H9 (cell line): ENCODE results near the gene PCCA. TPM values are rescaled to one million over a fixed set of nuclear protein-coding genes. Genes with fewer than 3 reads are reported as not detected.

ENCODE experiments used
- DNase-seq: peaks from one replicate; pipeline ENCODE4 v3.0.0-alpha.2; 2017
- H2AFZ ChIP-seq: one replicate; pipeline ENCODE4 v1.6.1; 2013; ENCODE audit warnings: mild to moderate bottlenecking, low read length, control low read depth, moderate library complexity
- H2AK5ac ChIP-seq: 2 replicates; pipeline ENCODE4 v1.6.1; 2013; ENCODE audit warnings: low read length, control low read depth, mixed read lengths; ENCODE audit not compliant: insufficient read length
- H2BK120ac ChIP-seq: one replicate; pipeline ENCODE4 v1.6.1; 2013; ENCODE audit warnings: low read depth, mild to moderate bottlenecking, low read length, control low read depth, inconsistent platforms; ENCODE audit not compliant: poor library complexity, severe bottlenecking
- H2BK12ac ChIP-seq: 2 replicates; pipeline ENCODE4 v1.6.1; 2013; ENCODE audit warnings: low read length, control low read depth, mixed read lengths, low read depth; ENCODE audit not compliant: insufficient read length
- H2BK15ac ChIP-seq: 2 replicates; pipeline ENCODE4 v1.6.1; 2013; ENCODE audit warnings: low read depth, low read length, control low read depth
- H2BK20ac ChIP-seq: one replicate; pipeline ENCODE4 v1.6.1; 2013; ENCODE audit warnings: low read depth, mild to moderate bottlenecking, low read length, control low read depth, inconsistent platforms; ENCODE audit not compliant: poor library complexity, severe bottlenecking
- H2BK5ac ChIP-seq: 2 replicates; pipeline ENCODE4 v1.6.1; 2013; ENCODE audit warnings: low read length, control low read depth, mixed read lengths; ENCODE audit not compliant: insufficient read length
- H3K14ac ChIP-seq: 2 replicates; pipeline ENCODE4 v1.6.1; 2013; ENCODE audit warnings: low read length, control low read depth; ENCODE audit not compliant: insufficient read depth
- H3K18ac ChIP-seq: 2 replicates; pipeline ENCODE4 v1.6.1; 2013; ENCODE audit warnings: low read depth, mild to moderate bottlenecking, mixed read lengths, low read length, control low read depth; ENCODE audit not compliant: insufficient read length
- H3K23ac ChIP-seq: 2 replicates; pipeline ENCODE4 v1.6.1; 2013; ENCODE audit warnings: low read length, control low read depth, mixed read lengths, low read depth; ENCODE audit not compliant: insufficient read length
- H3K23me2 ChIP-seq: 2 replicates; pipeline ENCODE4 v1.6.1; 2013; ENCODE audit warnings: low read depth, mild to moderate bottlenecking, mixed read lengths, low read length, control low read depth; ENCODE audit not compliant: insufficient read length, poor library complexity, severe bottlenecking
- H3K27ac ChIP-seq: 2 replicates; pipeline ENCODE4 v1.5.1; 2013; ENCODE audit warnings: low read length, control low read depth, mixed read lengths, low read depth; ENCODE audit not compliant: insufficient read length
- H3K27me3 ChIP-seq: 2 replicates; pipeline ENCODE4 v1.6.1; 2013; ENCODE audit warnings: low read length, control low read depth, inconsistent platforms; ENCODE audit not compliant: insufficient read depth
- H3K4ac ChIP-seq: 2 replicates; pipeline ENCODE4 v1.6.1; 2013; ENCODE audit warnings: low read depth, mild to moderate bottlenecking, control low read depth, inconsistent platforms, low read length, moderate library complexity
- H3K4me1 ChIP-seq: 2 replicates; pipeline ENCODE4 v1.6.1; 2013; ENCODE audit warnings: low read length, control low read depth, inconsistent platforms; ENCODE audit not compliant: insufficient read depth
- H3K4me2 ChIP-seq: 2 replicates; pipeline ENCODE4 v1.6.1; 2013; ENCODE audit warnings: low read length, control low read depth, mixed read lengths; ENCODE audit not compliant: insufficient read length, insufficient read depth
- H3K56ac ChIP-seq: 2 replicates; pipeline ENCODE4 v1.6.1; 2013; ENCODE audit warnings: low read depth, mild to moderate bottlenecking, mixed read lengths, low read length, control low read depth; ENCODE audit not compliant: insufficient read length
- H3K79me1 ChIP-seq: 2 replicates; pipeline ENCODE4 v1.6.1; 2013; ENCODE audit warnings: low read depth, mild to moderate bottlenecking, moderate library complexity, low read length, control low read depth, inconsistent platforms; ENCODE audit not compliant: insufficient read depth, poor library complexity, severe bottlenecking
- H3K79me2 ChIP-seq: 2 replicates; pipeline ENCODE4 v1.6.1; 2013; ENCODE audit warnings: low read length, control low read depth, inconsistent platforms; ENCODE audit not compliant: insufficient read depth
- H3K9ac ChIP-seq: 2 replicates; pipeline ENCODE4 v1.6.1; 2013; ENCODE audit warnings: low read length, control low read depth, mixed read lengths; ENCODE audit not compliant: insufficient read length; ENCODE audit errors: extremely low read depth
- H3K9me3 ChIP-seq: one replicate; pipeline ENCODE4 v1.6.1; 2013; ENCODE audit warnings: low read depth, low read length, inconsistent platforms; ENCODE audit not compliant: control insufficient read depth
- H3T11ph ChIP-seq: one replicate; pipeline ENCODE4 v1.6.1; 2013; ENCODE audit warnings: mild to moderate bottlenecking, low read length, control low read depth, inconsistent platforms
- H4K20me1 ChIP-seq: one replicate; pipeline ENCODE4 v1.6.1; 2013; ENCODE audit not compliant: control insufficient read depth, insufficient read length, insufficient read depth
- H4K5ac ChIP-seq: 2 replicates; pipeline ENCODE4 v1.6.1; 2013; ENCODE audit warnings: low read depth, mild to moderate bottlenecking, mixed read lengths, low read length, control low read depth; ENCODE audit not compliant: insufficient read length
- H4K8ac ChIP-seq: replicated peaks from 2 replicates; pipeline ENCODE4 v1.6.1; 2013; ENCODE audit warnings: low read length, control low read depth, mixed read lengths, low read depth; ENCODE audit not compliant: insufficient read length
- H4K91ac ChIP-seq: 2 replicates; pipeline ENCODE4 v1.6.1; 2013; ENCODE audit warnings: low read depth, mild to moderate bottlenecking, moderate library complexity, mixed read lengths, low read length, control low read depth; ENCODE audit not compliant: insufficient read length
- H3K27ac Mint-ChIP-seq, 3 experiments: 2 replicates in 2 of 3; 3 replicates in 1 of 3; pipeline ENCODE4 v1.8.0; 2020 to 2021; ENCODE audit warnings: mixed read lengths in 3 of 3, mild to moderate bottlenecking in 1 of 3, moderate library complexity in 1 of 3
- H3K27me3 Mint-ChIP-seq: 2 replicates; pipeline ENCODE4 v1.8.0; 2021; ENCODE audit warnings: low read depth, mild to moderate bottlenecking, moderate library complexity, mixed read lengths
- H3K36me3 Mint-ChIP-seq, 3 experiments: 2 replicates in 2 of 3; 3 replicates in 1 of 3; pipeline ENCODE4 v1.8.0; 2020 to 2021; ENCODE audit warnings: low read depth in 3 of 3, mixed read lengths in 3 of 3; ENCODE audit not compliant: insufficient read depth in 1 of 3
- H3K4me1 Mint-ChIP-seq, 2 experiments: 2 replicates each; pipeline ENCODE4 v1.8.0; 2020; ENCODE audit warnings: mixed read lengths in 2 of 2
- H3K4me3 Mint-ChIP-seq, 2 experiments: 2 replicates in 1 of 2; 3 replicates in 1 of 2; pipeline ENCODE4 v1.8.0; 2020 to 2021; ENCODE audit warnings: mild to moderate bottlenecking in 2 of 2, mixed read lengths in 2 of 2, moderate library complexity in 1 of 2
- H3K9me3 Mint-ChIP-seq, 2 experiments: 2 replicates in 1 of 2; 3 replicates in 1 of 2; pipeline ENCODE4 v1.8.0; 2020; ENCODE audit warnings: mild to moderate bottlenecking in 2 of 2, mixed read lengths in 2 of 2, moderate library complexity in 1 of 2
- WGBS: extraction: QIAGEN DNeasy Blood & Tissue Kit; methylation state at CpG from one replicate; pipeline ENCODE4 v1.1.7; 2013; ENCODE audit warnings: missing lambda C conversion rate, low lambda C conversion rate, mixed read lengths; ENCODE audit not compliant: insufficient read length; ENCODE audit errors: extremely low coverage; 5-methylcytosine and 5-hydroxymethylcytosine counted together
- total RNA-seq: library from RNA; stranded (reverse); gene quantifications from 2 replicates; pipeline ENCODE4 v1.2.1, GENCODE V29; 2021
- TF ChIP-seq, protein P1 (sequence below): fragments of 200-600 bp; sonication (generic); conservative IDR thresholded peaks from 3 replicates; pipeline ENCODE4 v1.8.0; 2021; ENCODE audit warnings: antibody characterized with exemption, mild to moderate bottlenecking

Gene PCCA
- total RNA-seq, 1 experiment from 2014 or later, result 56.5 TPM

DNA sequence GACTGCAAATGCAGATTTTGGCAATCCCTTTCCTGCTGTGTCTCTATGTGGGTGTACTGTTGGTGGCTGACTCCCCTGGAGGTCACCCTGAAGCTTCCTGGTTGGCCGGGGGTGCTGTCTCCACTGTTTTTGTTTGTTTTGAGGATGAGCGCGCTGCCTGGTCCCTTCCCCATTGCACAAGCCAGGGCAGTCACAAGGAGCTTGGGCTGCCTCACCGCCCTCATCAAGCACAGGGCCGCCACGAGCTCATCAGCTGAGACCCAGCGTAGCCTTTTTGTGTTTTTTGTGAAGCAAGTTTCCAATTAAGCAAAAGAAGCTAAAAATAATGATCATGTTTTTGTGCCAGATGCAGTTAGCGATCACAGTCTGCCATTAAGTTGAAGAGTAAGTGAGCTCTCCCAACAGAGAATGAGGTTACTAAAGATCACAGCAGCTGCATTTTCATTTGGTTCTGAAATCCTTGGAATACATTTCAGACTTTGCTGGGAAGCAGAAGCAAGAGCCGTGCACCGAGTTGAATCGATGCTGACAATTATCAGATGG is 441.8 kb downstream of the PCCA start:
- H3K36me3 Mint-ChIP-seq, result peaks cover 12 to 29% (median 20%) of the 10 kb centered on the region in 3 experiments; a peak in 6 of 7 replicates
- H2AFZ ChIP-seq, result no peak overlapping the region
- DNase-seq, result peak; percentile 27
- TF ChIP-seq, protein P1, sequence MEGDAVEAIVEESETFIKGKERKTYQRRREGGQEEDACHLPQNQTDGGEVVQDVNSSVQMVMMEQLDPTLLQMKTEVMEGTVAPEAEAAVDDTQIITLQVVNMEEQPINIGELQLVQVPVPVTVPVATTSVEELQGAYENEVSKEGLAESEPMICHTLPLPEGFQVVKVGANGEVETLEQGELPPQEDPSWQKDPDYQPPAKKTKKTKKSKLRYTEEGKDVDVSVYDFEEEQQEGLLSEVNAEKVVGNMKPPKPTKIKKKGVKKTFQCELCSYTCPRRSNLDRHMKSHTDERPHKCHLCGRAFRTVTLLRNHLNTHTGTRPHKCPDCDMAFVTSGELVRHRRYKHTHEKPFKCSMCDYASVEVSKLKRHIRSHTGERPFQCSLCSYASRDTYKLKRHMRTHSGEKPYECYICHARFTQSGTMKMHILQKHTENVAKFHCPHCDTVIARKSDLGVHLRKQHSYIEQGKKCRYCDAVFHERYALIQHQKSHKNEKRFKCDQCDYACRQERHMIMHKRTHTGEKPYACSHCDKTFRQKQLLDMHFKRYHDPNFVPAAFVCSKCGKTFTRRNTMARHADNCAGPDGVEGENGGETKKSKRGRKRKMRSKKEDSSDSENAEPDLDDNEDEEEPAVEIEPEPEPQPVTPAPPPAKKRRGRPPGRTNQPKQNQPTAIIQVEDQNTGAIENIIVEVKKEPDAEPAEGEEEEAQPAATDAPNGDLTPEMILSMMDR, result no peak
- no peak overlapping the region for H2AK5ac ChIP-seq
- H3K4me2 ChIP-seq, result no peak overlapping the region
- no peak overlapping the region for H3K4ac ChIP-seq
- H3K9me3 ChIP-seq, result no peaks in the 10 kb centered on the region
- H4K91ac ChIP-seq, result no peak overlapping the region
- no peak overlapping the region for H3K18ac ChIP-seq
- no peaks in the 10 kb centered on the region for H3K79me1 ChIP-seq
- H3K9me3 Mint-ChIP-seq, result no peaks in the 10 kb centered on the region
- H3K79me2 ChIP-seq, result no peaks in the 10 kb centered on the region
- H3K27me3 ChIP-seq, result no peaks in the 10 kb centered on the region
- H3K23ac ChIP-seq, result no peak overlapping the region
- H3K23me2 ChIP-seq, result no peaks in the 10 kb centered on the region
- H3K27ac ChIP-seq, result no peak overlapping the region
- H4K20me1 ChIP-seq, result peaks cover 2% of the 10 kb centered on the region
- H3K4me1 Mint-ChIP-seq, result peaks cover 32 to 48% of the 10 kb centered on the region in 2 experiments
- no peak overlapping the region for H3T11ph ChIP-seq
- H3K56ac ChIP-seq, result no peak overlapping the region
- no peak overlapping the region for H2BK15ac ChIP-seq
- no peak overlapping the region for H2BK12ac ChIP-seq
- H4K5ac ChIP-seq, result no peak overlapping the region
- no peak overlapping the region for H2BK20ac ChIP-seq
- H3K4me3 Mint-ChIP-seq, result 0 out of 5 replicates have a peak overlapping the region, but pooled peaks of 1 of the 2 experiments have one; percentile 43
- H3K27me3 Mint-ChIP-seq, result peaks cover 1% of the 10 kb centered on the region; the same call in 1 of the 2 replicates
- peak overlapping the region; percentile 13; the same call in 1 of the 2 replicates for H3K14ac ChIP-seq
- H2BK120ac ChIP-seq, result no peak overlapping the region
- peaks cover 3% of the 10 kb centered on the region; the same call in 1 of the 2 replicates for H3K4me1 ChIP-seq
- H3K27ac Mint-ChIP-seq, result peak overlapping the region in 2 of 3 experiments; percentile 15 to 91; a peak in 3 of 7 replicates
- no peak overlapping the region for H4K8ac ChIP-seq
- H2BK5ac ChIP-seq, result no peak overlapping the region
- no peak overlapping the region for H3K9ac ChIP-seq
- no CpG with 5 or more reads among the region's 11 CpGs for WGBS
